GM12878 (cell line): Measurements from ENCODE around the gene PRUNE2. TPM values are rescaled to one million over a fixed set of nuclear protein-coding genes. Genes with fewer than 3 reads are reported as not detected.

Experiments used
- ATAC-seq: fragments of 200-7000 bp; cut with Tn5 transposase; 3 replicates; pipeline ENCODE4 v1.9.1; 2020; ENCODE audit warnings: mild to moderate bottlenecking, moderate library complexity
- BruUV-seq: library from RNA; stranded (reverse); fragments of 400-500 nt; replicated peaks from 2 replicates; lab custom pipeline; 2021; lab: Mats Ljungman, UMichigan
- CTCF ChIA-PET: fragments of 300-600 bp; sonication (Branson Sonifier 250); formaldehyde crosslinking; extraction: SDS; loops from one replicate; lab custom pipeline; 2021; ENCODE audit warnings: inconsistent platforms; lab: Yijun Ruan, JAX
- POLR2A ChIA-PET: fragments of 350-600 bp; formaldehyde crosslinking; extraction: SDS; loops from one replicate; lab custom pipeline; 2021; ENCODE audit warnings: inconsistent platforms; lab: Charles Lee
- RAD21 ChIA-PET: fragments of 300-600 bp; sonication (Branson Sonifier 250); formaldehyde crosslinking; loops from one replicate; lab custom pipeline; 2023; ENCODE audit warnings: antibody characterized with exemption; ENCODE audit not compliant: unreplicated experiment; lab: Charles Lee
- SMC1A ChIA-PET: fragments of 300-600 bp; sonication (Branson Sonifier 250); formaldehyde crosslinking; loops from one replicate; lab custom pipeline; 2023; ENCODE audit not compliant: unreplicated experiment, uncharacterized antibody; lab: Charles Lee
- DNase-seq: peaks from one replicate; pipeline ENCODE4 v3.0.0-alpha.2; 2011; ENCODE audit warnings: low read depth, low spot score
- FAIRE-seq: peaks from 3 replicates; lab custom pipeline; 2011; peaks lifted over from hg19 to GRCh38; lab: Jason Lieb, UNC
- H2AFZ ChIP-seq: 2 replicates; pipeline ENCODE4 v1.6.0; 2011; ENCODE audit warnings: low read depth, low read length, control low read depth; ENCODE audit not compliant: control insufficient read depth
- H3K27ac ChIP-seq: 2 replicates; pipeline ENCODE4 v1.5.1; 2011; ENCODE audit warnings: control low read depth; ENCODE audit not compliant: control insufficient read depth, insufficient read depth
- H3K27me3 ChIP-seq, 2 experiments: replicated peaks in 1 of 2; 2 replicates each; pipeline versions ENCODE4 v1.6.0 to v1.6.1; 2011; ENCODE audit warnings: low read length in 1 of 2; ENCODE audit not compliant: control insufficient read depth in 2 of 2, insufficient read depth in 2 of 2
- H3K36me3 ChIP-seq, 2 experiments: 2 replicates each; pipeline ENCODE4 v1.5.1; 2011; ENCODE audit warnings: low read length in 1 of 2; ENCODE audit not compliant: control insufficient read depth in 2 of 2, insufficient read depth in 2 of 2
- H3K4me1 ChIP-seq: 2 replicates; pipeline ENCODE4 v1.6.1; 2011; ENCODE audit warnings: mild to moderate bottlenecking, low read length, moderate library complexity, mixed read lengths; ENCODE audit not compliant: control insufficient read depth, insufficient read depth
- H3K4me2 ChIP-seq: 2 replicates; pipeline ENCODE4 v1.6.0; 2011; ENCODE audit warnings: control low read depth; ENCODE audit not compliant: control insufficient read depth, insufficient read depth
- H3K4me3 ChIP-seq: fragments of 200-600 bp; sonication (generic); 2 replicates; pipeline ENCODE4 v1.5.1; 2016
- H3K79me2 ChIP-seq: 2 replicates; pipeline ENCODE4 v1.6.0; 2011; ENCODE audit warnings: low read length; ENCODE audit not compliant: control insufficient read depth, insufficient read depth
- H3K9ac ChIP-seq: 2 replicates; pipeline ENCODE4 v1.8.0; 2011; ENCODE audit warnings: low read length, control low read depth, mixed read lengths; ENCODE audit not compliant: control insufficient read depth, insufficient read depth
- H3K9me3 ChIP-seq: replicated peaks from 3 replicates; pipeline ENCODE4 v1.5.1; 2011; ENCODE audit warnings: mild to moderate bottlenecking, low read length; ENCODE audit not compliant: control insufficient read depth, insufficient read depth
- H4K20me1 ChIP-seq: 2 replicates; pipeline ENCODE4 v1.6.0; 2011; ENCODE audit not compliant: control insufficient read depth, insufficient read depth
- EED ChIP-seq: sonication (generic); IDR thresholded peaks from 2 replicates; pipeline ENCODE4 v1.6.1; 2016; ENCODE audit warnings: antibody characterized with exemption, low read depth
- GATAD2B ChIP-seq: fragments of 450-650 bp; conservative IDR thresholded peaks from 2 replicates; pipeline ENCODE4 v1.6.1; 2017; ENCODE audit warnings: low read depth, mild to moderate bottlenecking, moderate library complexity
- NRF1 ChIP-seq: conservative IDR thresholded peaks from 2 replicates; pipeline ENCODE4 v1.6.1; 2011; ENCODE audit warnings: mild to moderate bottlenecking, low read depth, low read length, improper control_type of control experiment
- POLR2AphosphoS2 ChIP-seq: IDR thresholded peaks from 2 replicates; pipeline ENCODE4 v1.6.1; 2011; ENCODE audit warnings: low read depth, mild to moderate bottlenecking, low read length, improper control_type of control experiment, moderate library complexity
- RUNX3 ChIP-seq: IDR thresholded peaks from 2 replicates; pipeline ENCODE4 v1.6.1; 2012; ENCODE audit warnings: low read length, inconsistent platforms
- SMAD1 ChIP-seq: fragments of 450-650 bp; IDR thresholded peaks from 2 replicates; pipeline ENCODE4 v1.6.1; 2018; ENCODE audit warnings: mild to moderate bottlenecking, low read depth; ENCODE audit not compliant: partially characterized antibody
- SPI1 ChIP-seq: IDR thresholded peaks from 2 replicates; pipeline ENCODE4 v1.6.1; 2011; ENCODE audit warnings: low read depth, mild to moderate bottlenecking, low read length, moderate library complexity, borderline replicate concordance; ENCODE audit not compliant: insufficient read depth
- TCF12 ChIP-seq: IDR thresholded peaks from 2 replicates; pipeline ENCODE4 v1.6.1; 2011; ENCODE audit warnings: low read depth, mild to moderate bottlenecking, low read length
- TCF3 ChIP-seq: IDR thresholded peaks from 2 replicates; pipeline ENCODE4 v1.6.1; 2012; ENCODE audit warnings: low read depth, mild to moderate bottlenecking, low read length, borderline replicate concordance; ENCODE audit not compliant: insufficient read depth
- ZNF24 ChIP-seq: fragments of 450-650 bp; IDR thresholded peaks from 2 replicates; pipeline ENCODE4 v1.6.1; 2017; ENCODE audit warnings: antibody characterized with exemption, mild to moderate bottlenecking
- ZNF274 ChIP-seq: IDR thresholded peaks from one replicate; pipeline ENCODE4 v1.8.0; 2011; ENCODE audit not compliant: insufficient read length, insufficient read depth
- WGBS: methylation state at CpG from one replicate; pipeline ENCODE4 v1.1.6; 2016; ENCODE audit warnings: low lambda C conversion rate; ENCODE audit not compliant: insufficient replicate concordance, insufficient coverage; ENCODE audit errors: missing lambda C conversion rate; 5-methylcytosine and 5-hydroxymethylcytosine counted together
- in situ Hi-C: fragments of 300-500 bp; cut with MboI; formaldehyde crosslinking; loops from 9 replicates; pipeline ENCODE4 v1.14.3; 2018; ENCODE audit warnings: mixed read lengths
- intact Hi-C: fragments of 100-400 bp; cut with micrococcal nuclease; formaldehyde crosslinking; loops from one replicate; pipeline ENCODE4 v1.14.2; 2022; ENCODE audit not compliant: unreplicated experiment
- polyA plus RNA-seq, 11 experiments: library from polyadenylated mRNA; depleted of rRNA in 4 of 11; unstranded in 6 of 11; stranded (reverse) in 5 of 11; fragments of >200 nt; fragmentation: Nextera tagmentation in 4 of 11; fragmentation: Illumina TruSeq in 1 of 11; extraction: Ambion mirVana in 4 of 11; extraction: Trizol in 1 of 11; gene quantifications; 1 replicate in 1 of 11; 2 replicates in 10 of 11; pipeline versions ENCODE4 v1.2.1 to v1.2.3, GENCODE V29; 2011 to 2016; ENCODE audit warnings: inconsistent platforms in 2 of 11, missing spikeins in 2 of 11, low read depth in 1 of 11
- total RNA-seq, 4 experiments: library from RNA; depleted of rRNA in 3 of 4; stranded (reverse); fragments of >200 nt in 3 of 4; fragmentation: Illumina TruSeq in 1 of 4; extraction: Trizol in 1 of 4; gene quantifications; 2 replicates each; pipeline versions ENCODE4 v1.2.1 to v1.2.3, GENCODE V29; 2013 to 2021
- TF ChIP-seq, protein P1 (sequence below): IDR thresholded peaks from 2 replicates; pipeline ENCODE4 v1.6.1; 2012; ENCODE audit warnings: low read length, inconsistent platforms
- TF ChIP-seq, protein P2 (sequence below): fragments of 150-350 bp; IDR thresholded peaks from 2 replicates; pipeline ENCODE4 v1.6.1; 2014; ENCODE audit warnings: mild to moderate bottlenecking, low read depth, low read length

PRUNE2 gene
- total and polyA plus RNA-seq, 10 of the 15 experiments (the other 5 are each of a cell fraction or from before 2014, with no cell fraction given) = 0.07 to 0.63 (median 0.25) TPM

DNA sequence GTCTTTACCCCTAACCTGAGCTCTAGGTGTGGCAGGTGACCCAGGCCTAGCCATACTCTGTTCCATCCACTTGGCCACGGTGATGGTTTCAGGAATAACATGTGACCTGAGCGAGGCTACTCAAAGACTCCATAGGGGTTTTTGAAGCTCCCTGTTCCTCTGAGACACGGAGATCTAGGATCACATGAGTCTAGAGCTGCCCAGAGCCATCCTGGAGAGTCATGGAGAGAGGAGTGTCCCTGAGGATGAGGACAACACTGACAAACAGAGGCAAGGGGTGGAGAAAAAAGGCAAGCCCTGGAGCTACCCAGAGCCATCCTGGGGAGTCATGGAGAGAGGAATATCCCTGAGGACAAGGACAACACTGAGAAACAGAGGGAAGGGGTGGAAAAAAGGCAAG lies 171.2 kb downstream of the PRUNE2 start (continued):
- TF ChIP-seq SPI1 (no peak), NRF1 (no peak), ZNF24 (no peak), ZNF274 (no peak), GATAD2B (no peak), POLR2AphosphoS2 (no peak), TCF12 (no peak), EED (no peak), TCF3 (no peak)
- TF ChIP-seq, protein P1, sequence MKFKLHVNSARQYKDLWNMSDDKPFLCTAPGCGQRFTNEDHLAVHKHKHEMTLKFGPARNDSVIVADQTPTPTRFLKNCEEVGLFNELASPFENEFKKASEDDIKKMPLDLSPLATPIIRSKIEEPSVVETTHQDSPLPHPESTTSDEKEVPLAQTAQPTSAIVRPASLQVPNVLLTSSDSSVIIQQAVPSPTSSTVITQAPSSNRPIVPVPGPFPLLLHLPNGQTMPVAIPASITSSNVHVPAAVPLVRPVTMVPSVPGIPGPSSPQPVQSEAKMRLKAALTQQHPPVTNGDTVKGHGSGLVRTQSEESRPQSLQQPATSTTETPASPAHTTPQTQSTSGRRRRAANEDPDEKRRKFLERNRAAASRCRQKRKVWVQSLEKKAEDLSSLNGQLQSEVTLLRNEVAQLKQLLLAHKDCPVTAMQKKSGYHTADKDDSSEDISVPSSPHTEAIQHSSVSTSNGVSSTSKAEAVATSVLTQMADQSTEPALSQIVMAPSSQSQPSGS = no peak
- TF ChIP-seq, all 136 proteins: peak for 0

DNA sequence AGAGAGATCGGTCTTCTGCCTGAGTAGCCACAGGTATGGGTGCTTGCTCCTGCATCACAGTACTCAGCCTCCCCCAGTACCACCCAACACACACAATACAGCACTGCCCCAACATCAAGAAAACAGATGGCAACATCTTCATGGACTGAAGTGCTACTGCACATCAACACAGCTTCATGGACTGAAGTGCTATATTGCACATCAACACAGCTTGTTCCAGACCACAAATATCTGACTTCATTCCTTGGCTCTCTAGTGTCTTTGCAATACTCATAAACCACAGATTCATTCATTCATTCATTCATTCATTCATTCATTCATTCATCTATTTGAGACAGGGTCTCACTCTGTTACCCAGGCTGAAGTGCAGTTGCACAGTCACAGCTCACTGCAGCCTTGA lies 172.8 kb downstream of the PRUNE2 start:
- H2AFZ ChIP-seq = no peak overlapping the region
- H3K9me3 ChIP-seq = no peaks in the 10 kb centered on the region
- no peak for FAIRE-seq
- SMC1A ChIA-PET = no interaction called here
- H3K36me3 ChIP-seq = no peaks in the 10 kb centered on the region
- TF ChIP-seq, protein P2, sequence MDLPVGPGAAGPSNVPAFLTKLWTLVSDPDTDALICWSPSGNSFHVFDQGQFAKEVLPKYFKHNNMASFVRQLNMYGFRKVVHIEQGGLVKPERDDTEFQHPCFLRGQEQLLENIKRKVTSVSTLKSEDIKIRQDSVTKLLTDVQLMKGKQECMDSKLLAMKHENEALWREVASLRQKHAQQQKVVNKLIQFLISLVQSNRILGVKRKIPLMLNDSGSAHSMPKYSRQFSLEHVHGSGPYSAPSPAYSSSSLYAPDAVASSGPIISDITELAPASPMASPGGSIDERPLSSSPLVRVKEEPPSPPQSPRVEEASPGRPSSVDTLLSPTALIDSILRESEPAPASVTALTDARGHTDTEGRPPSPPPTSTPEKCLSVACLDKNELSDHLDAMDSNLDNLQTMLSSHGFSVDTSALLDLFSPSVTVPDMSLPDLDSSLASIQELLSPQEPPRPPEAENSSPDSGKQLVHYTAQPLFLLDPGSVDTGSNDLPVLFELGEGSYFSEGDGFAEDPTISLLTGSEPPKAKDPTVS = no peak
- no peak for TF ChIP-seq SMAD1
- 0 out of 2 replicates have a peak, but pooled peaks have one; percentile 32 for TF ChIP-seq ZNF24
- no peak for TF ChIP-seq RUNX3
- no peak for ATAC-seq
- intact Hi-C loops (no loop called here), in situ Hi-C loops (no loop called here)
- H3K4me2 ChIP-seq = no peak overlapping the region
- no peak overlapping the region for H3K27ac ChIP-seq
- 5% methylated on average over 1 of the region's 1 CpG for WGBS
- no TSS peak for BruUV-seq
- POLR2A ChIA-PET = no interaction called here
- H4K20me1 ChIP-seq = no peaks in the 10 kb centered on the region
- no peak overlapping the region for H3K4me3 ChIP-seq
- no peak for DNase-seq
- no peaks in the 10 kb centered on the region; a peak in 2 of 4 replicates for H3K27me3 ChIP-seq
- no peaks in the 10 kb centered on the region for H3K79me2 ChIP-seq
- RAD21 ChIA-PET = no interaction called here
- CTCF ChIA-PET = no interaction called here
- no peaks in the 10 kb centered on the region for H3K4me1 ChIP-seq
- no peak overlapping the region for H3K9ac ChIP-seq
